ENCODE results near the gene C1QTNF7. TPM values are rescaled to one million over a fixed set of nuclear protein-coding genes. Genes with fewer than 3 reads are reported as not detected.

C1QTNF7 gene
- total RNA-seq, 1 experiment from 2014 or later: 0.04 TPM

- TF ChIP-seq ZNF512 (CRISPR knock-in tag; IDR thresholded peaks at IDR 0.05; ENCODE audit: borderline replicate concordance): no peak
- no peak for TF ChIP-seq ZNF532 (CRISPR knock-in tag; IDR thresholded peaks at IDR 0.05; ENCODE audit: borderline replicate concordance)
- no peak for TF ChIP-seq ZNF138 (CRISPR knock-in tag; conservative IDR thresholded peaks at IDR 0.05)
- TF ChIP-seq SOX15 (CRISPR knock-in tag; IDR thresholded peaks at IDR 0.05): no peak
Measured at GRCh38 chr4:15392053-15392805, 35.6 kb upstream of the C1QTNF7 start (continued).

- ChIA-PET CTCF (interaction anchor here (1.1 to 2.8 kb wide), 6 partner anchors 18 to 163 kb away, joined by 3 to 12 read pairs (median 8); no protein-coding TSS in a partner anchor), POLR2A (no interaction called here)
- no peaks in the 10 kb centered on the region for H3K36me3 Mint-ChIP-seq
- DNase-seq (ENCODE audit: low spot score): no peak
- H3K4me3 Mint-ChIP-seq: no peak overlapping the region
- TF ChIP-seq PRDM15 (CRISPR knock-in tag; IDR thresholded peaks at IDR 0.05) (no peak), ZMAT4 (CRISPR knock-in tag; IDR thresholded peaks at IDR 0.05) (no peak), ZNF512 (CRISPR knock-in tag; IDR thresholded peaks at IDR 0.05; ENCODE audit: borderline replicate concordance) (no peak), SOX15 (CRISPR knock-in tag; IDR thresholded peaks at IDR 0.05) (no peak), GTF2I (CRISPR knock-in tag; conservative IDR thresholded peaks at IDR 0.05) (no peak), ZSCAN18 (CRISPR knock-in tag; IDR thresholded peaks at IDR 0.05) (no peak), IRF2 (CRISPR knock-in tag; IDR thresholded peaks at IDR 0.05; ENCODE audit: borderline replicate concordance, low read depth) (no peak), KAT7 (CRISPR knock-in tag; IDR thresholded peaks at IDR 0.05; ENCODE audit: borderline replicate concordance) (no peak), AFF4 (CRISPR knock-in tag; IDR thresholded peaks at IDR 0.05; ENCODE audit: borderline replicate concordance) (no peak), SMAD4 (CRISPR knock-in tag; IDR thresholded peaks at IDR 0.05) (no peak), ZNF121 (CRISPR knock-in tag; IDR thresholded peaks at IDR 0.05) (no peak), TEAD1 (CRISPR knock-in tag; IDR thresholded peaks at IDR 0.05) (no peak)
- H3K27ac Mint-ChIP-seq: no peak overlapping the region
- H3K9me3 Mint-ChIP-seq: no peaks in the 10 kb centered on the region
- no peaks in the 10 kb centered on the region; the same call in 1 of the 2 replicates for H3K27me3 Mint-ChIP-seq (ENCODE audit: low read depth)
- H3K4me1 Mint-ChIP-seq: peaks cover 14% of the 10 kb centered on the region
- ATAC-seq: no peak
Measured at GRCh38 chr4:15395311-15395710, 32.5 kb upstream of the C1QTNF7 start.

All from WTC11 (cell line).